H9 (cell line): ENCODE results near the gene TTR. TPM values are rescaled to one million over a fixed set of nuclear protein-coding genes. Genes with fewer than 3 reads are reported as not detected.

Experiments used
- DNase-seq: peaks from one replicate; pipeline ENCODE4 v3.0.0-alpha.2; 2017
- H2AFZ ChIP-seq: one replicate; pipeline ENCODE4 v1.6.1; 2013; ENCODE audit warnings: mild to moderate bottlenecking, low read length, control low read depth, moderate library complexity
- H2AK5ac ChIP-seq: 2 replicates; pipeline ENCODE4 v1.6.1; 2013; ENCODE audit warnings: low read length, control low read depth, mixed read lengths; ENCODE audit not compliant: insufficient read length
- H2BK120ac ChIP-seq: one replicate; pipeline ENCODE4 v1.6.1; 2013; ENCODE audit warnings: low read depth, mild to moderate bottlenecking, low read length, control low read depth, inconsistent platforms; ENCODE audit not compliant: poor library complexity, severe bottlenecking
- H2BK12ac ChIP-seq: 2 replicates; pipeline ENCODE4 v1.6.1; 2013; ENCODE audit warnings: low read length, control low read depth, mixed read lengths, low read depth; ENCODE audit not compliant: insufficient read length
- H2BK15ac ChIP-seq: 2 replicates; pipeline ENCODE4 v1.6.1; 2013; ENCODE audit warnings: low read depth, low read length, control low read depth
- H2BK20ac ChIP-seq: one replicate; pipeline ENCODE4 v1.6.1; 2013; ENCODE audit warnings: low read depth, mild to moderate bottlenecking, low read length, control low read depth, inconsistent platforms; ENCODE audit not compliant: poor library complexity, severe bottlenecking
- H2BK5ac ChIP-seq: 2 replicates; pipeline ENCODE4 v1.6.1; 2013; ENCODE audit warnings: low read length, control low read depth, mixed read lengths; ENCODE audit not compliant: insufficient read length
- H3K14ac ChIP-seq: 2 replicates; pipeline ENCODE4 v1.6.1; 2013; ENCODE audit warnings: low read length, control low read depth; ENCODE audit not compliant: insufficient read depth
- H3K18ac ChIP-seq: 2 replicates; pipeline ENCODE4 v1.6.1; 2013; ENCODE audit warnings: low read depth, mild to moderate bottlenecking, mixed read lengths, low read length, control low read depth; ENCODE audit not compliant: insufficient read length
- H3K23ac ChIP-seq: 2 replicates; pipeline ENCODE4 v1.6.1; 2013; ENCODE audit warnings: low read length, control low read depth, mixed read lengths, low read depth; ENCODE audit not compliant: insufficient read length
- H3K23me2 ChIP-seq: 2 replicates; pipeline ENCODE4 v1.6.1; 2013; ENCODE audit warnings: low read depth, mild to moderate bottlenecking, mixed read lengths, low read length, control low read depth; ENCODE audit not compliant: insufficient read length, poor library complexity, severe bottlenecking
- H3K27ac ChIP-seq: 2 replicates; pipeline ENCODE4 v1.5.1; 2013; ENCODE audit warnings: low read length, control low read depth, mixed read lengths, low read depth; ENCODE audit not compliant: insufficient read length
- H3K27me3 ChIP-seq: 2 replicates; pipeline ENCODE4 v1.6.1; 2013; ENCODE audit warnings: low read length, control low read depth, inconsistent platforms; ENCODE audit not compliant: insufficient read depth
- H3K4ac ChIP-seq: 2 replicates; pipeline ENCODE4 v1.6.1; 2013; ENCODE audit warnings: low read depth, mild to moderate bottlenecking, control low read depth, inconsistent platforms, low read length, moderate library complexity
- H3K4me1 ChIP-seq: 2 replicates; pipeline ENCODE4 v1.6.1; 2013; ENCODE audit warnings: low read length, control low read depth, inconsistent platforms; ENCODE audit not compliant: insufficient read depth
- H3K4me2 ChIP-seq: 2 replicates; pipeline ENCODE4 v1.6.1; 2013; ENCODE audit warnings: low read length, control low read depth, mixed read lengths; ENCODE audit not compliant: insufficient read length, insufficient read depth
- H3K56ac ChIP-seq: 2 replicates; pipeline ENCODE4 v1.6.1; 2013; ENCODE audit warnings: low read depth, mild to moderate bottlenecking, mixed read lengths, low read length, control low read depth; ENCODE audit not compliant: insufficient read length
- H3K79me1 ChIP-seq: 2 replicates; pipeline ENCODE4 v1.6.1; 2013; ENCODE audit warnings: low read depth, mild to moderate bottlenecking, moderate library complexity, low read length, control low read depth, inconsistent platforms; ENCODE audit not compliant: insufficient read depth, poor library complexity, severe bottlenecking
- H3K79me2 ChIP-seq: 2 replicates; pipeline ENCODE4 v1.6.1; 2013; ENCODE audit warnings: low read length, control low read depth, inconsistent platforms; ENCODE audit not compliant: insufficient read depth
- H3K9ac ChIP-seq: 2 replicates; pipeline ENCODE4 v1.6.1; 2013; ENCODE audit warnings: low read length, control low read depth, mixed read lengths; ENCODE audit not compliant: insufficient read length; ENCODE audit errors: extremely low read depth
- H3K9me3 ChIP-seq: one replicate; pipeline ENCODE4 v1.6.1; 2013; ENCODE audit warnings: low read depth, low read length, inconsistent platforms; ENCODE audit not compliant: control insufficient read depth
- H3T11ph ChIP-seq: one replicate; pipeline ENCODE4 v1.6.1; 2013; ENCODE audit warnings: mild to moderate bottlenecking, low read length, control low read depth, inconsistent platforms
- H4K20me1 ChIP-seq: one replicate; pipeline ENCODE4 v1.6.1; 2013; ENCODE audit not compliant: control insufficient read depth, insufficient read length, insufficient read depth
- H4K5ac ChIP-seq: 2 replicates; pipeline ENCODE4 v1.6.1; 2013; ENCODE audit warnings: low read depth, mild to moderate bottlenecking, mixed read lengths, low read length, control low read depth; ENCODE audit not compliant: insufficient read length
- H4K8ac ChIP-seq: replicated peaks from 2 replicates; pipeline ENCODE4 v1.6.1; 2013; ENCODE audit warnings: low read length, control low read depth, mixed read lengths, low read depth; ENCODE audit not compliant: insufficient read length
- H4K91ac ChIP-seq: 2 replicates; pipeline ENCODE4 v1.6.1; 2013; ENCODE audit warnings: low read depth, mild to moderate bottlenecking, moderate library complexity, mixed read lengths, low read length, control low read depth; ENCODE audit not compliant: insufficient read length
- H3K27ac Mint-ChIP-seq, 3 experiments: 2 replicates in 2 of 3; 3 replicates in 1 of 3; pipeline ENCODE4 v1.8.0; 2020 to 2021; ENCODE audit warnings: mixed read lengths in 3 of 3, mild to moderate bottlenecking in 1 of 3, moderate library complexity in 1 of 3
- H3K27me3 Mint-ChIP-seq: 2 replicates; pipeline ENCODE4 v1.8.0; 2021; ENCODE audit warnings: low read depth, mild to moderate bottlenecking, moderate library complexity, mixed read lengths
- H3K36me3 Mint-ChIP-seq, 3 experiments: 2 replicates in 2 of 3; 3 replicates in 1 of 3; pipeline ENCODE4 v1.8.0; 2020 to 2021; ENCODE audit warnings: low read depth in 3 of 3, mixed read lengths in 3 of 3; ENCODE audit not compliant: insufficient read depth in 1 of 3
- H3K4me1 Mint-ChIP-seq, 2 experiments: 2 replicates each; pipeline ENCODE4 v1.8.0; 2020; ENCODE audit warnings: mixed read lengths in 2 of 2
- H3K4me3 Mint-ChIP-seq, 2 experiments: 2 replicates in 1 of 2; 3 replicates in 1 of 2; pipeline ENCODE4 v1.8.0; 2020 to 2021; ENCODE audit warnings: mild to moderate bottlenecking in 2 of 2, mixed read lengths in 2 of 2, moderate library complexity in 1 of 2
- H3K9me3 Mint-ChIP-seq, 2 experiments: 2 replicates in 1 of 2; 3 replicates in 1 of 2; pipeline ENCODE4 v1.8.0; 2020; ENCODE audit warnings: mild to moderate bottlenecking in 2 of 2, mixed read lengths in 2 of 2, moderate library complexity in 1 of 2
- CTCF ChIP-seq: fragments of 200-600 bp; sonication (generic); conservative IDR thresholded peaks from 3 replicates; pipeline ENCODE4 v1.8.0; 2021; ENCODE audit warnings: antibody characterized with exemption, mild to moderate bottlenecking
- WGBS: extraction: QIAGEN DNeasy Blood & Tissue Kit; methylation state at CpG from one replicate; pipeline ENCODE4 v1.1.7; 2013; ENCODE audit warnings: missing lambda C conversion rate, low lambda C conversion rate, mixed read lengths; ENCODE audit not compliant: insufficient read length; ENCODE audit errors: extremely low coverage; 5-methylcytosine and 5-hydroxymethylcytosine counted together
- total RNA-seq: library from RNA; stranded (reverse); gene quantifications from 2 replicates; pipeline ENCODE4 v1.2.1, GENCODE V29; 2021

Gene TTR
- total RNA-seq, 1 experiment from 2014 or later: not detected

- H3K27ac Mint-ChIP-seq: no peak overlapping the region
- Histone ChIP-seq H2AK5ac (no peak overlapping the region), H4K91ac (no peak overlapping the region), H2BK12ac (no peak overlapping the region), H3K27me3 (no peaks in the 10 kb centered on the region), H3K4ac (no peak overlapping the region), H3K4me2 (no peak overlapping the region), H3K4me1 (peaks cover 3% of the 10 kb centered on the region; the same call in 1 of the 2 replicates), H3K56ac (no peak overlapping the region), H3K23me2 (no peaks in the 10 kb centered on the region), H3T11ph (no peak overlapping the region), H2BK120ac (no peak overlapping the region), H4K5ac (no peak overlapping the region), H3K79me2 (no peaks in the 10 kb centered on the region), H3K18ac (no peak overlapping the region), H3K79me1 (no peaks in the 10 kb centered on the region), H3K14ac (no peak overlapping the region), H4K8ac (no peak overlapping the region), H4K20me1 (no peaks in the 10 kb centered on the region), H3K27ac (no peak overlapping the region), H2BK20ac (no peak overlapping the region), H3K23ac (no peak overlapping the region), H2BK5ac (no peak overlapping the region), H3K9ac (no peak overlapping the region), H3K9me3 (no peaks in the 10 kb centered on the region), H2BK15ac (no peak overlapping the region), H2AFZ (no peak overlapping the region)
- TF ChIP-seq CTCF: no peak
- H3K27me3 Mint-ChIP-seq: no peaks in the 10 kb centered on the region; the same call in 1 of the 2 replicates
- no CpG with 5 or more reads among the region's 2 CpGs for WGBS
- DNase-seq: no peak
- no peak overlapping the region for H3K4me3 Mint-ChIP-seq
- H3K36me3 Mint-ChIP-seq: no peaks in the 10 kb centered on the region
- H3K9me3 Mint-ChIP-seq: no peaks in the 10 kb centered on the region
- peaks cover 19 to 24% of the 10 kb centered on the region in 2 experiments for H3K4me1 Mint-ChIP-seq
These were observed 18.2 kb downstream of the TTR start for GRCh38 chr18:31609886-31610285.
